ENCODE data around the gene GOLT1A.

DNA sequence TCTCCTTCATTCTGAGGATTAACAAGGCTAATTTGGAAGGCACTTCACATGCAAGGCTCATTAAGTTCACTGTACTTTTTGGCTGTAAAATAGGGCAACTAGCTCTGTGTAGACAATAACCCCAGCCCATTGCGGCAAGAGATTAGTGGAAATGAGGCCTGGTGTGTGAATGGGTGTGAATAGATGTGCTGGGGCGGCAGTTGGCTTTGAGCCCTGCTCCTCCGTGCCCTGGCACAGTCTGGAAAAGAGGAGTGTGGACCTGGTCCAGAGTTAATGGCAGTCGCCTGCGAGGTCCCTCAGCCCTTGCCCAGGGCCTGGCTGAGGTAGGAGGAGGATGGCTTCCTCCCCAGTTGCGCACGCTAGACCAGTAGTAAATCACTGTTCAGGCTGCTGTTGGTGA is 22.3 kb downstream of the GOLT1A start:
- TF ChIP-seq, protein P1, sequence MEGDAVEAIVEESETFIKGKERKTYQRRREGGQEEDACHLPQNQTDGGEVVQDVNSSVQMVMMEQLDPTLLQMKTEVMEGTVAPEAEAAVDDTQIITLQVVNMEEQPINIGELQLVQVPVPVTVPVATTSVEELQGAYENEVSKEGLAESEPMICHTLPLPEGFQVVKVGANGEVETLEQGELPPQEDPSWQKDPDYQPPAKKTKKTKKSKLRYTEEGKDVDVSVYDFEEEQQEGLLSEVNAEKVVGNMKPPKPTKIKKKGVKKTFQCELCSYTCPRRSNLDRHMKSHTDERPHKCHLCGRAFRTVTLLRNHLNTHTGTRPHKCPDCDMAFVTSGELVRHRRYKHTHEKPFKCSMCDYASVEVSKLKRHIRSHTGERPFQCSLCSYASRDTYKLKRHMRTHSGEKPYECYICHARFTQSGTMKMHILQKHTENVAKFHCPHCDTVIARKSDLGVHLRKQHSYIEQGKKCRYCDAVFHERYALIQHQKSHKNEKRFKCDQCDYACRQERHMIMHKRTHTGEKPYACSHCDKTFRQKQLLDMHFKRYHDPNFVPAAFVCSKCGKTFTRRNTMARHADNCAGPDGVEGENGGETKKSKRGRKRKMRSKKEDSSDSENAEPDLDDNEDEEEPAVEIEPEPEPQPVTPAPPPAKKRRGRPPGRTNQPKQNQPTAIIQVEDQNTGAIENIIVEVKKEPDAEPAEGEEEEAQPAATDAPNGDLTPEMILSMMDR (IDR thresholded peaks at IDR 0.05) = no peak
- TF ChIP-seq POLR2A (IDR thresholded peaks at IDR 0.05) (no peak), POLR2AphosphoS5 (IDR thresholded peaks at IDR 0.05) (no peak)
